ENCODE results near the gene TOR1A.
A peak's percentile ranks its signal among the peaks of the same experiment; 100 is the strongest.

TOR1A gene

DNA sequence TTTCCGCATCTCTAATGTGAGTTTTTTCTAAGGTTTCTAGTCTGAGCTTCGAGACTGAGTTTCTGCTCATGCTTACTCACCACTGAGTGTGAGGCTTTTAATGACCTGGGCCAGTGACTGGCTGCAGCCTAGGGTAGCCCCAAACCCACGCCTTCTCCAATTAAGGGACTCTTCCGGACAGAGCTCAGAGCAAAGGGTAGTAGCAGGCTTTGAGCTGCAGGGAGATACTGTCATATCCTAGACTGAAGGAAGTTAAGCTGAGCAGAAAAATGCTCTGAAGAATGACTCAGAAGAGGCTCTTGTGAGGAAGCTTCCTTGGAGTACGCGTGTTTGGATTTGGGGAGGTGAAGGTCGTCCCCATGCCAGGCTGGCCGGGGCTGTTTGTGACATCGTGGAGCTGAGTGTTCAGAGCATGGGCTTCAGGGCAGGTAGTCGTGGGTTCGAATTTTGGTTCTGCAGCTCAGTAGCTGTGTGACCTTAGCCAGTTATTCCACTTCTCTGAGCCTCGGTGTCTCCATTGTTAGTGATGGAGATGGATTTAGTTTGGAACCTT lies 14.8 kb upstream of the TOR1A start:
- Mint-ChIP-seq H3K4me1 (peaks cover 47% of the 10 kb centered on the region), H3K4me3 (no peak overlapping the region), H3K36me3 (ENCODE audit: low read depth) (peaks cover 11% of the 10 kb centered on the region), H3K27me3 (ENCODE audit: low read depth, poor library complexity) (no peaks in the 10 kb centered on the region), H3K9me3 (no peaks in the 10 kb centered on the region), H3K27ac (peak overlapping the region; percentile 39)
- no peak for DNase-seq
- no peak for TF ChIP-seq CTCF (IDR thresholded peaks at IDR 0.05)

DNA sequence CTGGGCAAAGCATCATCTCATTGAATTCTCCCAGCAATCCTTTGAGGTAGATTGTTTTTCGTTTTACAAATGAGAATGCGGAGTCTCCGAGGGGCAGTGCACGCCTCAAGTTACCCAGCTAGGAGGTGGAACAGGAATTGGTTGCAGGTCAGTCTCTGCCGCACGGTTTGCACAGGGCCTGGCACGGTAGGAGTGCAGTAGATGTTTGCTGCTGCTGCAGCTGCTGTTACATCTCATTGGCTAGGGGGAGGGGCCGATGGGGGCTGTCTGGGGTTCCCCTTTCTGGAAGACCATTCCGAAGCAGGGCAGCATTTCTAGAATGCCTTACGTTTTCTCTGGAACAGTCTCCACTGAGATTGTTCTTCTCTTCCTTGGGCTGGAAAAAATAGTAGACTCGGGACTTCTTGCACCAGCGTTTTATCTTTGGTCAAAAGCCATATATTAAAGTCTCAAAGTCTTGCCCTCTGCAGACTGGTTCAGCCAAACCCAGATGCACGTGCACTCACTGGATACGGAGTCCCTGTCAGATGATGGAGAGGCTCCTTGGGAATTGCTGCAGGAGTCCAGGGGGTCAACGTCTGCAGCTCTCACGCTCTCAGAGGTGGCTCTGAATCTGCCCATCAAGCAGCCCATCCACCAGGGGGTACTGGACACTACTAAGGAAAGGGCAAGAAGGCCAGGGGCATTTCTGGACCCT lies 12.5 kb upstream of the TOR1A start:
- Mint-ChIP-seq H3K36me3 (ENCODE audit: low read depth) (peaks cover 19% of the 10 kb centered on the region), H3K27me3 (ENCODE audit: low read depth, poor library complexity) (no peaks in the 10 kb centered on the region), H3K4me3 (peak overlapping the region; percentile 94), H3K27ac (peak overlapping the region; percentile 36), H3K4me1 (peaks cover 53% of the 10 kb centered on the region), H3K9me3 (no peaks in the 10 kb centered on the region)
- DNase-seq = peak; percentile 26
- TF ChIP-seq CTCF (IDR thresholded peaks at IDR 0.05) = no peak

DNA sequence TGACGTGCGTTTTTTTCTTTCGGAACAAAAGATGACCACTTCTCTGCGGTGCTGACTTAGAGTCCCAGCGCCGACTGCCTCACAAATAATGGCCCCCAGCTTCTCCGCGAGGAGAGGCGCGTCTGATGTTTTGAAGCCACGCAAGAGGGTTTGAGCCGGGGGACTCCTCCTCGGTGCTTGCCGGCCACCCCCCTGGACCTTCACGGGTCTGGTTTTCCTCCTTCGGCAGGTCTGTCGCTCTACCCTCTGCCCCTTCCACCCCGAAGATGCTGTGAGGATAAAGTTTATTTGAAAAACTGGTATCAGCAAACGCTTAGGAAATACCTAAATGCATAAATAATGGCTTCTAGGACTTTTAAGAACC lies 11.9 kb upstream of the TOR1A start:
- H3K27ac Mint-ChIP-seq = no peak overlapping the region
- no peak for TF ChIP-seq CTCF (IDR thresholded peaks at IDR 0.05)
- peaks cover 16% of the 10 kb centered on the region for H3K36me3 Mint-ChIP-seq (ENCODE audit: low read depth)
- H3K4me3 Mint-ChIP-seq = peak overlapping the region; percentile 94
- no peak for DNase-seq
- no peaks in the 10 kb centered on the region for H3K27me3 Mint-ChIP-seq (ENCODE audit: low read depth, poor library complexity)
- H3K4me1 Mint-ChIP-seq = peaks cover 53% of the 10 kb centered on the region
- H3K9me3 Mint-ChIP-seq = no peaks in the 10 kb centered on the region

- Mint-ChIP-seq H3K27ac (peak within 1 kb of the TSS; percentile 93), H3K36me3 (ENCODE audit: low read depth) (peaks cover 20% of the 10 kb centered on the region), H3K4me1 (peaks cover 53% of the 10 kb centered on the region), H3K4me3 (peak within 1 kb of the TSS; percentile 97), H3K27me3 (ENCODE audit: low read depth, poor library complexity) (no peaks in the 10 kb centered on the region), H3K9me3 (no peaks in the 10 kb centered on the region)
- peak; percentile 99 for DNase-seq
- TF ChIP-seq CTCF (IDR thresholded peaks at IDR 0.05) = no peak
Measured at GRCh38 chr9:129835128-129835859, 11.4 kb upstream of the TOR1A start, which contains the start of the genes C9orf78 and USP20. Gene C9orf78 (minus strand): TSS chr9:129835275. CDS start chr9:129835221, 54 bp downstream. Gene USP20 (plus strand): TSS chr9:129835458. CDS start chr9:129852556, 17,098 bp downstream.

GRCh38 chr9:129834489-129835127 lies 10.7 kb upstream of the TOR1A start:
- Mint-ChIP-seq H3K4me1 (peaks cover 53% of the 10 kb centered on the region), H3K27me3 (ENCODE audit: low read depth, poor library complexity) (no peaks in the 10 kb centered on the region), H3K4me3 (peak overlapping the region; percentile 97), H3K9me3 (no peaks in the 10 kb centered on the region), H3K27ac (peak overlapping the region; percentile 93), H3K36me3 (ENCODE audit: low read depth) (peaks cover 23% of the 10 kb centered on the region)
- DNase-seq = peak; percentile 10
- no peak for TF ChIP-seq CTCF (IDR thresholded peaks at IDR 0.05)

All from nephron progenitor cell (in vitro differentiated cells).